ENCODE results near the gene GADD45A.
A peak's percentile ranks its signal among the peaks of the same experiment; 100 is the strongest.
"Not testable (repeated sequence)": the region's sequence is repeated elsewhere in the genome, so short reads cannot be mapped to it uniquely, and the experiment has no call there.

Gene GADD45A

GRCh38 chr1:67685067-67685557 lies at the start of gene GADD45A:
Gene GADD45A, plus strand, starts transcription at chr1:67685201. Its CDS starts 294 bp downstream, at chr1:67685495.
- DNase-seq (ENCODE audit: low read depth in 2 of 2) = peak; percentile 90 to 94

- no peak for DNase-seq (ENCODE audit: low read depth in 2 of 2)
These were observed 48.9 kb upstream of the GADD45A start for GRCh38 chr1:67636146-67636545.

DNA sequence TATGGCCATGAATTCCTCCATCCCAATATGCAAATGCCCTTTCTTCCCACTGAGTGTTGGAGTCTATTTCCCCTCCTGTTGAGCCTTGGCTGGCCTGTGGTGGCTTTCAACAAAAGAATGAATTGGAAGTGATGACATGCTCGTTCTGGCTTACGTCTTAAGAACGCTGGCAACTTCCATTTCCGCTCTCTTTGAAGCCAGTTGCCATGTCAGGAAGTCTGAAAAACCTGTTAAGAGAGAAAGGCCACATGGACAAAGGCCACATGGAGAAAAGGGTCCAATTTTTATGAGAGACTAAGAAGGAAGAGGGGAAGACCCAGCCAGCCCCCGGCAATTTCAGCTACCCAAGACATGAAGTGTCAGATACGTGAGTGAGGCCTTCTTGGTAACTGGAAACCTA lies 45.6 kb upstream of the GADD45A start:
- DNase-seq (ENCODE audit: low read depth in 2 of 2) = no peak

- no peak for DNase-seq (ENCODE audit: low read depth in 2 of 2)
These were observed 42.4 kb upstream of the GADD45A start for GRCh38 chr1:67642629-67643028.

GRCh38 chr1:67644566-67644965 lies 40.4 kb upstream of the GADD45A start:
- no peak for DNase-seq (ENCODE audit: low read depth in 2 of 2)

- DNase-seq (ENCODE audit: low read depth in 2 of 2) = no peak
These were observed 39.4 kb upstream of the GADD45A start for GRCh38 chr1:67645495-67646144.

DNA sequence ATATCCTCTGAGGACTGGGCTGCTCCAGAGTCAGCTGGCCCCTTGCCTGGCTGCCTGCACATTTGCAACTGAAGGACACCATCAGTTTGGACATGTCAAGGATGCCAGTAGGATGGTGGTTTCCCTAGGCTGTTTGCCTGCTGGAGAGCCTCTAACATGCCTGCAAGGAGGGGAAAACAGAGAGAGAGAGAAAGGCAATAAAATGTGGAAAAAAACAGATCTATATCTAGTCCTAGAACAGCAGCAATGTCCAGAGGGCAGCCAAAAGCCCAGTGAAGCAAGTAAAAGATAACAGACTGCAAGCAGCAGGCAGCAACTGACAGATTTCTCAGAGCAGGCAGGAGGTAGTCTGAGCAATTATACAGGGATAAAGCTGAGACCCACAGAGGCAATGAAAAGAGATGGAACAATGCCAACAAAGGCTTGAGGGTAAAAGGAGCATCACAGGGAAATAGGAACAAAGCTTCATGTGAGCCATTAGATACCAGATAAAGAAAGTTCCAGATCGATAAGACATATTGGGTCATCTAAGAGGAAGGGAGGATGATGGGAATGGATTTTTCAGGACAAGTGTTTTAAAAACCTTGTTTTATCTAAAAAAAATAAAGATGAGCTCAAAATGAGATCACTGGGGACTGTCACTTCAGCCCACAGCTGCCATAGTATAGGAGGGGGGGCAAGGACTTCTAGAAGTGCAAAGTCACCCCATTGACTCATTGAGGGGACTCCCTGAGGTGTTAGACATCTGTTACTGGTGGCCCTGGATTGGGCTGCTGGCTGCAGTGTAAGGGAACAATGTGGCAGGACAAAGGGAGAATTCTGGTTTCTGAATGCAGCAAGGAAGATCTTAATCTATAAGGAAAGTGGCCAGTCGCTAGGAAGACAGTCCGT lies 38.6 kb upstream of the GADD45A start:
- DNase-seq (ENCODE audit: low read depth in 2 of 2) = no peak

GRCh38 chr1:67647036-67647798 lies 37.8 kb upstream of the GADD45A start:
- DNase-seq (ENCODE audit: low read depth in 2 of 2) = no peak

- no peak for DNase-seq (ENCODE audit: low read depth in 2 of 2)
These were observed 37.1 kb upstream of the GADD45A start for GRCh38 chr1:67647814-67648358.

DNA sequence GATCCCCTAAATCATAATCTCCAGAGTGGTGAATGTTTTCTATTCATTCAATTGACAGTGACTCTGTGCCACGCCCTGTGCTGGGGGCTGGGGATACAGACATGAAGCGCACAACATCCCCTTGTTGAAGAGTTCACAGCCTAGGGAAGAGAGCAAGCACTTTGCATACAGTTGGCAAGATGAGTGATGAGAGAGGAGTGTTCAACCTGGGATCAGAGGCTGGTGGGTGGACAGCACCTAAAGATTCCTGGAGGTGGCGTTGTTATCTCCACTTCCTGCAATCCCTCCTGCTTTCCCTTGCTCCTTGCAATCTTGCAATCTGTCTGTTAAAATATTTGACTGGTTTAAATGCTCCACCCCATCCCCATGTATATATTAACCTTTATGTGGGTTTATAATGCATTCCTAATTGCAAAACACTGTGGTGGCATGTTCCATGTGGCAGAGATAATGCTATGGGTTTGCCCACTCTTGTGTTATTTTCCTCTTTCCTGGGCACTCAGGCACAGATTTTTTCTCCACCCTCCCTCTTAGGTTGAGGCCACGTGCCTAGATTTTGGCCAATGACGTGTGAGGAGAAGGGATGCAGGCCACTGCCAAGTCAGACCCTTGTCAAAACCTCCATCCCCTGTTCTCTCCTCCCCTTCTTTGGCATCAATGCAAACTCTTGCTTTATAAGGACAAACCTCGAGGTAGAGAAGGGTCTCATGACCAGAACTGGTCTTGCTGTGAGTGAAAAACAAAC lies 36.2 kb upstream of the GADD45A start:
- DNase-seq (ENCODE audit: low read depth in 2 of 2) = no peak

GRCh38 chr1:67650061-67650460 lies 34.9 kb upstream of the GADD45A start:
- DNase-seq (ENCODE audit: low read depth in 2 of 2) = no peak

DNA sequence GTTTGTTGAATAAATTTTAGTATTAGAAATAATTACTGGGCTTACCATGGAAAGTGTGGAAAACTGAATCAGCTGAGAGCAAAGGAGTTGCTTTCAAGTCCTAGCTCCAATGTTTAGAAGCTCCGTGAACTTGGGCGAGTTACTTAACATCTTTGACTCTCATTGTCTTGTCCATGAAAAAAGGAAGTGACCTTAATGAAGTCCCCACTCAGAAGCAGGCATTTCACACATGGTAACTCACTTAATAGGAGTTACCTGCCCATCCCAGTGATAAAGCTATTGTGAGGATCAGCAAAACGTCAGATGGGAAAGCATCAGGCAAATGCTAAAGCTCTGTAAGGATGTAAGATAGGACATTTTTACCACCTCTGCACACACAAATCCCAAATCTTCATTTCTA lies 34.0 kb upstream of the GADD45A start:
- DNase-seq (ENCODE audit: low read depth in 2 of 2) = no peak

- DNase-seq (ENCODE audit: low read depth in 2 of 2) = no peak
These were observed 32.2 kb upstream of the GADD45A start for GRCh38 chr1:67652800-67653199.

DNA sequence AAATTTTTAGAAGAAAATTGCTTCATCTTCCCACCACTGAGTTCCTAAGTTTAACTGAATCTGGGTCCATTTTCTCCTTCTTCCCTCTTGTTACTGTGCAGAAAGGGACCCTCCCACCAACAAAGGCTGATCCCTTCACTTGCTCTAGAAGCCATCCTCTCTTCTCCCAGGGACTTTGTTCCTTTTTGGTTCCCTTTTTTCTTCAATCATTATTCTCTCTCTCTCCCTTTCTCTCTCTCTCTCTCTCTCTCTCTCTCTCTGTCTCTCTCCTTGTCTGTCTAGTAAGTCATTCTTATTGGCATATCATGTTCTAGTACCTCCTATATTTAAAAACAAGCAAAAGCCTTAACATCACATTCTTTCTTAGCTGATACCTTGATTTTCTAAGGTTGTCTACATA lies 31.7 kb upstream of the GADD45A start:
- no peak for DNase-seq (ENCODE audit: low read depth in 2 of 2)

- no peak for DNase-seq (ENCODE audit: low read depth in 2 of 2)
These were observed 29.4 kb upstream of the GADD45A start for GRCh38 chr1:67655581-67655980.

- DNase-seq (ENCODE audit: low read depth in 2 of 2) = not testable (repeated sequence)
These were observed 27.8 kb upstream of the GADD45A start for GRCh38 chr1:67657152-67657551.

- no peak for DNase-seq (ENCODE audit: low read depth in 2 of 2)
These were observed 25.8 kb upstream of the GADD45A start for GRCh38 chr1:67659229-67659628.

DNA sequence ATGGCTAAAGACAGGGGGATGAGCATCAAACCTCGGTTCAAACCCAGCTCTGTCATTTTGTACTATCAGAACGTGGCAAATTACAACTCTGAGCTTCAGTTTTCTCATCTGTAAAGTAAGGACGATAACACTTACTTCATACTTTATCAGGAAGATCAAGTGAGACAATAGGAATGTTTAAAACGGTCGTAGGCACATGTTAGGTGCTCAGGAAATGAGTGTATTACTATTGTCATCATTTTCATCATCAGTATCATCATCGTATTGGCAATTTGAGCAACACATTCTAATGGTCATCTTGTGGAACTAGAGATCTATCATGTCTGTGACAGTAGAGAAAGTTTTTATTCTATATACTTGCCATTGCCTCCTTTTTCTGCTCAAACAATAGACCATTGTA lies 22.1 kb upstream of the GADD45A start:
- DNase-seq (ENCODE audit: low read depth in 2 of 2) = no peak

DNA sequence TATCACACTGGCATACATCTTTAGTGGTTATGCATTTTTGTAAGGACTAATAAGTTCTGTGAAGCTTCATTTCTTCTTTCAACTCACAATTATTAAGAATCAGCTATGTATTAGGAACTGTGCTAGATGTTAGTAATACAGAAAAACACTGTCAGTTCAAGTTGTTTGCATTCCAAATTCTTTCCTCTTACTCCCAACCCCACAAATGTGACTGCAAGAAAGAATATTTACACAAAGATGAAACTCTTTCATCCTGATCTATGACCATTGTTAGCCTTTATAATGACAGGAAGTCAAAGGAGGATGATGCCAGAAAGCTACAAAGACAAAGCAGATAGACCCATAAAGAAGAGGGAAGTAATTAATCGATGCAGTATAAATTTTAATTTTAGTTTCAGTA lies 21.0 kb upstream of the GADD45A start:
- no peak for DNase-seq (ENCODE audit: low read depth in 2 of 2)

DNA sequence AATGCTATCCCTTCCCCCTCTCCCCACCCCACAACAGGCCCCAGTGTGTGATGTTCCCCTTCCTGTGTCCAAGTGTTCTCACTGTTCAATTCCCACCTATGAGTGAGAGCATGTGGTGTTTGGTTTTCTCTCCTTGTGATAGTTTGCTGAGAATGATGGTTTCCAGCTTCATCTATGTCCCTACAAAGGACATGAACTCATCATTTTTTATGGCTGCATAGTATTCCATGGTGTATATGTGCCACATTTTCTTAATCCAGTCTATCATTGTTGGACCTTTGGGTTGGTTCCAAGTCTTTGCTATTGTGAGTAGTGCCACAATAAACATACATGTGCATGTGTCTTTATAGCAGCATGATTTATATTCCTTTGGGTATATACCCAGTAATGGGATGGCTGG lies 19.7 kb upstream of the GADD45A start:
- DNase-seq (ENCODE audit: low read depth in 2 of 2) = not testable (repeated sequence)

DNA sequence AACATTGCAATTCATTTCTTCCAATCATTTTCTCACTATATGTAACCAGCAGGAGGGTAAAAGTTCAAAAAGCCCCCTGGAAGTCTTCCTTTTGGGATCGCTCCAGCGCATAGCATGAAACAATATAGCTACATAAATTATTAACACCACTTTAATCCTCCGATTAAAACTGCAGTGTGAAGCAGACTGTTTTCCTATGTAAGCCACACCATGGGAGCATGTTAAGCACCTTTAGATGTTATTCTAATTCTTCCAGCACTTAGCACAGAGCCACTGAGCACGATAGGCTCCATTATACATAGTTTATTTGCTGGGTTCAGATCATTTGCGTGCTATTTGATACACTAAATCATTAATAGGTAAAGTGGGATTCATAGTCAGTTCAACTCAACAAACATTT lies 18.4 kb upstream of the GADD45A start:
- no peak for DNase-seq (ENCODE audit: low read depth in 2 of 2)

All from stimulated activated CD4-positive, alpha-beta T cell treated with anti-CD3 and anti-CD28 coated beads, Interleukin-15, amount 100 ng/mL, for 48 hours (primary cell).